Measurements from ENCODE around the gene BTC.
"Not testable (repeated sequence)": the region's sequence is repeated elsewhere in the genome, so short reads cannot be mapped to it uniquely, and the experiment has no call there.

Gene BTC

GRCh38 chr4:74757136-74757535 is 37.2 kb downstream of the BTC start:
- no peak for DNase-seq (ENCODE audit: low spot score)

- DNase-seq (ENCODE audit: low spot score) = no peak
Measured at GRCh38 chr4:74755486-74755885, 38.8 kb downstream of the BTC start.

GRCh38 chr4:74754218-74754617 is 40.1 kb downstream of the BTC start:
- DNase-seq (ENCODE audit: low spot score) = no peak

GRCh38 chr4:74752798-74753197 is 41.5 kb downstream of the BTC start:
- no peak for DNase-seq (ENCODE audit: low spot score)

GRCh38 chr4:74751856-74752255 is 42.5 kb downstream of the BTC start:
- no peak for DNase-seq (ENCODE audit: low spot score)

GRCh38 chr4:74751247-74751646 is 43.1 kb downstream of the BTC start:
- DNase-seq (ENCODE audit: low spot score) = no peak

GRCh38 chr4:74742185-74742584 is 52.1 kb downstream of the BTC start:
- DNase-seq (ENCODE audit: low spot score) = no peak

- no peak for DNase-seq (ENCODE audit: low spot score)
Measured at GRCh38 chr4:74738464-74739143, 55.7 kb downstream of the BTC start.

GRCh38 chr4:74734995-74735394 is 59.3 kb downstream of the BTC start:
- DNase-seq (ENCODE audit: low spot score) = no peak

GRCh38 chr4:74733756-74734155 is 60.6 kb downstream of the BTC start:
- no peak for DNase-seq (ENCODE audit: low spot score)

- DNase-seq (ENCODE audit: low spot score) = no peak
Measured at GRCh38 chr4:74724979-74725378, 69.3 kb downstream of the BTC start.

GRCh38 chr4:74716436-74716765 is 77.9 kb downstream of the BTC start:
- DNase-seq (ENCODE audit: low spot score) = no peak

- DNase-seq (ENCODE audit: low spot score) = no peak
Measured at GRCh38 chr4:74715706-74716435, 78.5 kb downstream of the BTC start.

- no peak for DNase-seq (ENCODE audit: low spot score)
Measured at GRCh38 chr4:74714611-74715130, 79.7 kb downstream of the BTC start.

GRCh38 chr4:74708135-74708534 is 86.2 kb downstream of the BTC start:
- DNase-seq (ENCODE audit: low spot score) = not testable (repeated sequence)

All from hematopoietic multipotent progenitor cell treated with erythropoietin and hydrocortisone succinate and interleukin-3 and kit ligand, for 15 days (in vitro differentiated cells).